Neural cell (in vitro differentiated cells): Measurements from ENCODE around the gene TRIM45.

Source experiments
- CTCF ChIP-seq: fragments of 450-650 bp; IDR thresholded peaks from 2 replicates; pipeline ENCODE4 v1.5.1; 2014; ENCODE audit warnings: antibody characterized with exemption, mild to moderate bottlenecking, moderate library complexity; ENCODE audit not compliant: poor library complexity, severe bottlenecking
- EP300 ChIP-seq: fragments of 450-650 bp; conservative IDR thresholded peaks from 2 replicates; pipeline ENCODE4 v1.6.1; 2014; ENCODE audit warnings: antibody characterized with exemption, mild to moderate bottlenecking, moderate library complexity; ENCODE audit not compliant: poor library complexity, severe bottlenecking
- POLR2AphosphoS5 ChIP-seq: IDR thresholded peaks from 2 replicates; pipeline ENCODE4 v1.6.1; 2012
- REST ChIP-seq: IDR thresholded peaks from 2 replicates; pipeline ENCODE4 v1.6.1; 2012; ENCODE audit warnings: borderline replicate concordance

GRCh38 chr1:117093091-117093534, 28.4 kb downstream of the TRIM45 start:
- TF ChIP-seq POLR2AphosphoS5 (no peak), REST (no peak), CTCF (no peak), EP300 (no peak)
